Gastroesophageal sphincter (tissue), 4 donors: ENCODE data around the gene TAOK3. TPM values are rescaled to one million over a fixed set of nuclear protein-coding genes. Genes with fewer than 3 reads are reported as not detected.
"Not testable (repeated sequence)": the region's sequence is repeated elsewhere in the genome, so short reads cannot be mapped to it uniquely, and the experiment has no call there.

ENCODE experiments used
- ATAC-seq: fragments of 150-250 bp; one replicate; pipeline ENCODE4 v1.9.1; 2016; ENCODE audit warnings: mild to moderate bottlenecking, moderate library complexity
- H3K27ac ChIP-seq, 4 donors: fragments of 200-600 bp; sonication (generic) in 3 of 4; 1 replicate in 3 of 4; 2 replicates in 1 of 4; pipeline ENCODE4 v1.5.1; 2016 to 2019
- H3K27me3 ChIP-seq: fragments of 200-600 bp; sonication (generic); one replicate; pipeline ENCODE4 v1.5.1; 2019
- H3K36me3 ChIP-seq, 2 donors: fragments of 200-600 bp; sonication (generic); one replicate each; pipeline ENCODE4 v1.5.1; 2019; ENCODE audit warnings: control low read depth in 1 of 2
- H3K4me1 ChIP-seq, 3 donors: fragments of 200-600 bp; sonication (generic); 1 replicate in 2 of 3; 2 replicates in 1 of 3; pipeline ENCODE4 v1.5.1; 2016 to 2019; ENCODE audit warnings: control low read depth in 2 of 3
- H3K4me3 ChIP-seq, 2 donors: fragments of 200-600 bp; sonication (generic); one replicate each; pipeline ENCODE4 v1.5.1; 2019; ENCODE audit warnings: mild to moderate bottlenecking in 1 of 2, moderate library complexity in 1 of 2
- H3K9me3 ChIP-seq, 3 donors: fragments of 200-600 bp; sonication (generic); one replicate each; pipeline ENCODE4 v1.5.1; 2017 to 2019; ENCODE audit warnings: control low read depth in 2 of 3
- CTCF ChIP-seq, 4 experiments: fragments of 200-600 bp in 2 of 4; fragments of 450-650 bp in 2 of 4; sonication (generic) in 1 of 4; IDR thresholded peaks; one replicate each; pipeline ENCODE4 v1.5.1; 2017 to 2019; ENCODE audit warnings: antibody characterized with exemption in 4 of 4, mild to moderate bottlenecking in 2 of 4, moderate library complexity in 2 of 4
- EP300 ChIP-seq: sonication (generic); formaldehyde crosslinking; IDR thresholded peaks from one replicate; pipeline ENCODE4 v1.6.1; 2017; ENCODE audit warnings: antibody characterized with exemption, mild to moderate bottlenecking
- POLR2A ChIP-seq, 2 donors: fragments of 450-650 bp; IDR thresholded peaks; one replicate each; pipeline ENCODE4 v1.6.1; 2017; ENCODE audit warnings: antibody characterized with exemption in 2 of 2, mild to moderate bottlenecking in 2 of 2, moderate library complexity in 1 of 2
- POLR2AphosphoS5 ChIP-seq: sonication (generic); formaldehyde crosslinking; IDR thresholded peaks from one replicate; pipeline ENCODE4 v1.6.1; 2017; ENCODE audit warnings: antibody characterized with exemption
- WGBS, 2 donors: methylation state at CpG; one replicate each; pipeline ENCODE4 v1.1.5; 2018; ENCODE audit warnings: low coverage in 1 of 2; 5-methylcytosine and 5-hydroxymethylcytosine counted together
- total RNA-seq, 4 donors: library from RNA; depleted of rRNA; stranded (reverse); fragments of >200 nt; gene quantifications; one replicate each; pipeline ENCODE4 v1.1.0, GENCODE V29; 2016

TAOK3 gene
- total RNA-seq, 4 donors from 2014 or later, result 26.9 to 55.0 (median 36.7) TPM

DNA sequence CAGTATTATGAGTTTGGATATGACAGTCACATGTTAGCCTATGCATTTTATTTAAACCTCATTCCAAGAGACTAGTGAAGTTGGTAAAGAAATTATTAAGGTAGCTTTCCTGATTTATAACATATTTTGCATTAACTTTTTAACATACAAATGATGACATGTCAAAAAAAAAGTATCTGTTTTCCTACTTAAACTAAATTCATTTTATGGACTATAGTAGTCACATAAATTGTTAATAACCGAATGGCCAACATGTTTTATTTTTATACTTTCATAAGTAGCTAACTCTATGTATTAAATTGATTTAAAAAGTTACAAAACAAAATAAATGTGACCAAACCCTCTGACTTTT, 14.7 kb downstream of the TAOK3 start:
- TF ChIP-seq EP300 (no peak), POLR2A (IDR thresholded peaks at IDR 0.05) (no peak), CTCF (IDR thresholded peaks at IDR 0.05) (no peak), POLR2AphosphoS5 (no peak)
- no peak for ATAC-seq
- Histone ChIP-seq H3K36me3 (no peaks in the 10 kb centered on the region), H3K27ac (no peak overlapping the region), H3K9me3 (no peaks in the 10 kb centered on the region), H3K4me1 (peaks cover 3 to 26% (median 3%) of the 10 kb centered on the region in 3 donors), H3K27me3 (no peaks in the 10 kb centered on the region), H3K4me3 (no peak overlapping the region)
- 74 to 88% methylated on average over 1 of the region's 1 CpG for WGBS, 2 donors

DNA sequence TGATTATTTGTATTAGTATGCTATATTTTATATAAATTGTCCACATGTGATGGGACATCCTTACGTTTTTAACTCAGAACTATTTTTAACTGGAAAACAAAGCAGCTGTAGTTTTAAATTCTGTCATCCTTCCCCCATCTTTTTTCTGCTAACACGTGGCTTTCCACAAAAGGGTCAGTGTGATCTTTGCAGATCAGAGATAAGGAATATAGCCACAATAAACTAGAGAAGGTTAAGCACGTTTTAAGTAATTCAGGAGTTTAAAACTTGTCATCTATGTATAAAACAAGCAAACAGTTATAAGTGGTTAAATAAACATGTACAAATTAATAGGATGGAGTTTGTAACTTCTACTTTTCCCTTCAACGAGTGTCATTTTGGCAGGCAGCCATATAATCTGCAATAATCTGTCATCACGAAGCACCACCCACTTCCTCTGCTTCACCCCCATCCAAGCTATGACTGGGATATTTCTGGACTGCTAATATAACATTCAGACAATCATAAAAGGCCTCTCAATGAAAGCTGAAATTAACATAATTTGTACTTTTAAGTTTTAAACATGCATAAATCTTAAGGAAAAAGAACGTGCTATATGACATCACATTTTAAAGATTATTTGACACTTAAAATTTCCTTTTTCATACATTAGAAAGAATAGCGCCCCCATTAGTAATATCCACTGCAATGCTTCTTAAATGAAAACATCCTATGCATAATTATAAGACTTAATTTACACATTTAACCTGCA, 15.3 kb downstream of the TAOK3 start:
- H3K4me1 ChIP-seq, result peaks cover 3 to 26% (median 3%) of the 10 kb centered on the region in 3 donors
- H3K27ac ChIP-seq, result peak overlapping the region in 3 of 4 donors; percentile 62 to 77 (median 76)
- no peaks in the 10 kb centered on the region for H3K9me3 ChIP-seq
- H3K36me3 ChIP-seq, result no peaks in the 10 kb centered on the region
- ATAC-seq, result peak; percentile 65
- 20 to 22% methylated on average over 7 of the region's 7 CpGs for WGBS, 2 donors
- TF ChIP-seq POLR2A (IDR thresholded peaks at IDR 0.05), result no peak
- peak in 1 of 4 experiments; percentile 10 for TF ChIP-seq CTCF (IDR thresholded peaks at IDR 0.05)
- H3K4me3 ChIP-seq, result no peak overlapping the region
- no peaks in the 10 kb centered on the region for H3K27me3 ChIP-seq

DNA sequence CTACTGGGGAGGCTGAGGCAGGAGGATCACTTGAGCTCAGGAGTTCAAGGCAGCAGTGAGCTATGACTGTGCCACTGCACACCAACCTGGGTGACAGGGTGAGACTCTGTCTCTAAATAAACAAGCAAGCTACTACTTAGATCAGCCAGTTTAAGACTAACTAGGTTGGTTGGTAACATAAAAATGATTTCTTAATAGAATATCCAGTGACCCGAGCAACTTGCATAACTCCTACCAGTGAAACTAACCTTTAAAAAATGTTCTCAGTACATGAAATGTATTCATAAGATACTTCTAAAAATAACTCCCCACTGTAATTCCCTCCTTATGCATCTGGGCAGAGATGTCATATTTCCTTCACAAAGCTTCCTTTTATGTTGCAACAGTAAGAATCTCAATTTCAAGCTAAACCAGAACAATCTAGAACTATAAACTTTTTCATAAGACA, 15.9 kb downstream of the TAOK3 start:
- 0 to 11% methylated on average over 1 of the region's 1 CpG for WGBS, 2 donors
- peak; percentile 83 for ATAC-seq
- H3K27me3 ChIP-seq, result no peaks in the 10 kb centered on the region
- H3K36me3 ChIP-seq, result no peaks in the 10 kb centered on the region
- H3K4me3 ChIP-seq, result no peak overlapping the region
- peak overlapping the region in 3 of 4 donors; percentile 62 to 80 (median 77) for H3K27ac ChIP-seq
- H3K9me3 ChIP-seq, result no peaks in the 10 kb centered on the region
- peaks cover 3 to 26% (median 3%) of the 10 kb centered on the region in 3 donors for H3K4me1 ChIP-seq
- TF ChIP-seq CTCF (IDR thresholded peaks at IDR 0.05) (no peak), POLR2A (IDR thresholded peaks at IDR 0.05) (no peak), POLR2AphosphoS5 (no peak), EP300 (no peak)

DNA sequence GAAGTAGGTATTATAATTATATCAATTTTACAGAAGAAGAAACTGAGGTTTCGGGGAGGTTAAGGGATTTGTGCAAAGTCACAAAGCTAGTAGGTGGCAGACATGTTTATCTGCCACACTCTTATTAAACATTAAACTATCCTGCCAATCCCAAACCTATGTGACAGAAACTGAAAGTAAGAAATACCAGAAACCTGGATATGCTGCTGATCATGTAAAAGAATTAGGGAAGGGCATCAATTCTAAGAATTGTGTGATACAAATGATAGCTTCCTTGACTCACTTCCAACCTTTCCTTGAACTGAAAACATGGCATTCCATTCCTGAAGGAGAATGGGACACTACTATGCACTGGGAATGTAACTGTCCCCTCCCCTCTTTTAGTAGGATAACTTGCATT, 16.9 kb downstream of the TAOK3 start:
- Histone ChIP-seq H3K4me1 (peaks cover 3 to 26% (median 3%) of the 10 kb centered on the region in 3 donors), H3K27me3 (no peaks in the 10 kb centered on the region), H3K27ac (no peak overlapping the region), H3K36me3 (no peaks in the 10 kb centered on the region), H3K4me3 (no peak overlapping the region), H3K9me3 (no peaks in the 10 kb centered on the region)
- TF ChIP-seq POLR2A (IDR thresholded peaks at IDR 0.05) (no peak), EP300 (no peak), CTCF (IDR thresholded peaks at IDR 0.05) (no peak), POLR2AphosphoS5 (no peak)
- ATAC-seq, result no peak
- WGBS, 2 donors, result 100% methylated on average over 1 of the region's 1 CpG

DNA sequence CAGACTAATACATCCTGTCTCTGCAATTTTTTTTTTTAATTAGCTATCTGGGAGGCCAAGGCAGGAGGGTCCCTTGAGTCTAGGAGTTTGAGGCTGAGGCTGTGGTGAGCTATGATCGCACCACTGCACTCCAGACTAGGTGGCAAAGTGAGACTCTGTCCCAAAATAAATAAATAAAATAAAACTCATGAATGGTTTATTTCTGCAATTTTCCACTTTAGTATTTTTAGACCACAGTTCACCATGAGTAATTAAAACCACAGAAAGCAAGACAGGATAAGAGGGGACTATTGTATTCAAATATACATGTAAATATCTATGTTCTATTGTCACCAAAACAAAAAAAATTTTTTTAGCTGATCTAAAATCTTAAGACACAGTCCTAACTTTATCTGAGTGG, 17.8 kb downstream of the TAOK3 start:
- Histone ChIP-seq H3K36me3 (no peaks in the 10 kb centered on the region), H3K27ac (no peak overlapping the region), H3K27me3 (no peaks in the 10 kb centered on the region), H3K4me3 (no peak overlapping the region), H3K9me3 (no peaks in the 10 kb centered on the region), H3K4me1 (peaks cover 3 to 26% (median 3%) of the 10 kb centered on the region in 3 donors)
- 100% methylated on average over 1 of the region's 1 CpG for WGBS, 2 donors
- TF ChIP-seq POLR2AphosphoS5 (no peak), POLR2A (IDR thresholded peaks at IDR 0.05) (no peak)
- ATAC-seq, result no peak

GRCh38 chr12:118354503-118354902, 18.2 kb downstream of the TAOK3 start:
- not testable (repeated sequence) for H3K4me3 ChIP-seq, ATAC-seq, H3K27ac ChIP-seq, H3K36me3 ChIP-seq, H3K27me3 ChIP-seq, H3K9me3 ChIP-seq
- H3K4me1 ChIP-seq, result peaks cover 3 to 26% (median 3%) of the 10 kb centered on the region in 3 donors
- 83 to 96% methylated on average over 1 to 3 of the region's 4 CpGs for WGBS, 2 donors
